ENCODE data around the gene ADNP2. TPM values are rescaled to one million over a fixed set of nuclear protein-coding genes. Genes with fewer than 3 reads are reported as not detected.

ADNP2 gene
- total RNA-seq, 1 experiment from 2014 or later, result 12.6 TPM

DNA sequence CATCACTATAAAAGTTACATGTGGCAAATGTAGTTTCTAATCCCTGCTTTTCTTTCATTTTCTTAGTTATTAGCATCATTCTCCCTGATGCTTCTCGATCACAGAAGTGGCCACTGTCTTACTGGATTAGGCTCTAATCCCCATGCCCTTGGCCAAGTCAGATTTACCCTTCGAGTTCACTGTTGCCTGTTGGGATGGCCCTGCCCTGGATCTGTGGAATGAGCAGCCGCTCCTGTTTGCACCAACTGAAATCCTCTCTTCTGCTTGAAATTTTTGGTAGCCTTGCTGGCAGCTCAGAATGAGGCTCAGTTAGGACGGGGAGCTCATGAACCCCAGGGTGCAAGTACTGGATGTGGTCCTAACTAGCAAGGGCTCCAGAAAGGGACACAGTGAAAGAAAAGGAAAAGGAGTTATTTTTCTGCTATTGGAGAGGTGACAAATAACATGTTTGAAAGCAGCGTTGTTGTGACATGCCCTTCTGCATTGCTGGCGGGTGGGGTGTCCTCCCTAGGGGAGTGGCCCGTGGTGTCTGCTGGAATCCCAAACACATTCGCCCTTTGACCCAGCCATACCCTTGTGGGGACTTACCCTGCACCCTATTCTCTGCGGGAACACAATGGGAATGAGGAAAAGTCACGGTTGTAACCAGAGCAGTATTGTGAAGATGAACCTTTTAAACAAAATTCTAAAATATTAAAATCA lies 40.3 kb upstream of the ADNP2 start:
- Histone ChIP-seq H3K9me2 (ENCODE audit: insufficient read depth) (no peaks in the 10 kb centered on the region), H3F3A (ENCODE audit: insufficient read depth, low read depth) (no peaks in the 10 kb centered on the region), H3K79me2 (ENCODE audit: low read depth) (no peaks in the 10 kb centered on the region), H3K4me1 (replicated peaks; ENCODE audit: insufficient read depth) (no peaks in the 10 kb centered on the region), H3K9me3 (ENCODE audit: insufficient read depth, low read depth) (no peaks in the 10 kb centered on the region), H4K20me1 (ENCODE audit: insufficient read depth) (no peaks in the 10 kb centered on the region), H2AFZ (no peak overlapping the region), H3K27ac (no peak overlapping the region), H3K4me3 (no peak overlapping the region), H3K27me3 (ENCODE audit: insufficient read depth, low read depth) (0 out of 2 replicates have a peak, but pooled peaks cover 1% of the 10 kb centered on the region), H3K4me2 (no peak overlapping the region), H3K36me3 (ENCODE audit: low read depth) (no peaks in the 10 kb centered on the region)
- POLR2A ChIA-PET (ENCODE audit: unreplicated experiment), result interaction anchor here (0.5 kb wide), 1 partner anchor 179 kb away, joined by 4 read pairs; the partner anchor contains the start of gene PARD6G
- no TSS peak for BruUV-seq (replicated peaks)
- CTCF ChIA-PET, result no interaction called here
- TF ChIP-seq, protein P1, sequence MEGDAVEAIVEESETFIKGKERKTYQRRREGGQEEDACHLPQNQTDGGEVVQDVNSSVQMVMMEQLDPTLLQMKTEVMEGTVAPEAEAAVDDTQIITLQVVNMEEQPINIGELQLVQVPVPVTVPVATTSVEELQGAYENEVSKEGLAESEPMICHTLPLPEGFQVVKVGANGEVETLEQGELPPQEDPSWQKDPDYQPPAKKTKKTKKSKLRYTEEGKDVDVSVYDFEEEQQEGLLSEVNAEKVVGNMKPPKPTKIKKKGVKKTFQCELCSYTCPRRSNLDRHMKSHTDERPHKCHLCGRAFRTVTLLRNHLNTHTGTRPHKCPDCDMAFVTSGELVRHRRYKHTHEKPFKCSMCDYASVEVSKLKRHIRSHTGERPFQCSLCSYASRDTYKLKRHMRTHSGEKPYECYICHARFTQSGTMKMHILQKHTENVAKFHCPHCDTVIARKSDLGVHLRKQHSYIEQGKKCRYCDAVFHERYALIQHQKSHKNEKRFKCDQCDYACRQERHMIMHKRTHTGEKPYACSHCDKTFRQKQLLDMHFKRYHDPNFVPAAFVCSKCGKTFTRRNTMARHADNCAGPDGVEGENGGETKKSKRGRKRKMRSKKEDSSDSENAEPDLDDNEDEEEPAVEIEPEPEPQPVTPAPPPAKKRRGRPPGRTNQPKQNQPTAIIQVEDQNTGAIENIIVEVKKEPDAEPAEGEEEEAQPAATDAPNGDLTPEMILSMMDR (conservative IDR thresholded peaks at IDR 0.05), result no peak
- TF ChIP-seq EZH2 (IDR thresholded peaks at IDR 0.05; ENCODE audit: low read depth), result no peak
- no peak for DNase-seq
- intact Hi-C loops (cut with micrococcal nuclease; ENCODE audit: unreplicated experiment), result no loop called here

DNA sequence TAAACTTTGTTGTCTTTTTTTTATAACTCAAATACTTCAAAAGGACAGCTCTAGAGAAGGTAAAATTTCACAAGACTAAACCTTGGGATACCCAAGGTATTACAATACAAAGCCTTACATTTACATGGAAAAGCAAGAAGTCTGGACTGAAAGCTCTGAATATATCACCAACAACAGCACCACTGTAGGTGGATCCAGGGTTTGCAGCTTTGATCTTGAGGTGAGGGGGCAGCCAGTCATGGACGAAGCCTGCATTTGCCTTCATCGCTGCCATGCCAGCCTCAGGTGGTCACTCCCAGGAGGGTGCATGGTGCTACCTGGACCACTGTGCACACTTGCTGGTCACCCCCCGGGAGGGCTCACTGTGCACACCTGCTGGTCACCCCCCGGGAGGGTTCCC lies 38.2 kb upstream of the ADNP2 start:
- Histone ChIP-seq H3K9me2 (ENCODE audit: insufficient read depth) (no peaks in the 10 kb centered on the region), H3F3A (ENCODE audit: insufficient read depth, low read depth) (no peaks in the 10 kb centered on the region), H3K36me3 (ENCODE audit: low read depth) (no peaks in the 10 kb centered on the region), H3K4me2 (no peak overlapping the region), H2AFZ (no peak overlapping the region), H3K4me1 (replicated peaks; ENCODE audit: insufficient read depth) (no peaks in the 10 kb centered on the region), H3K27me3 (ENCODE audit: insufficient read depth, low read depth) (peaks cover 11% of the 10 kb centered on the region), H4K20me1 (ENCODE audit: insufficient read depth) (no peaks in the 10 kb centered on the region), H3K9me3 (ENCODE audit: insufficient read depth, low read depth) (no peaks in the 10 kb centered on the region), H3K79me2 (ENCODE audit: low read depth) (no peaks in the 10 kb centered on the region), H3K27ac (no peak overlapping the region), H3K4me3 (no peak overlapping the region)
- POLR2A ChIA-PET (ENCODE audit: unreplicated experiment), result no interaction called here
- TF ChIP-seq EZH2 (IDR thresholded peaks at IDR 0.05; ENCODE audit: low read depth), result no peak
- TF ChIP-seq, protein P1 (conservative IDR thresholded peaks at IDR 0.05), result no peak
- intact Hi-C loops (cut with micrococcal nuclease; ENCODE audit: unreplicated experiment), result no loop called here
- no peak for DNase-seq
- no TSS peak for BruUV-seq (replicated peaks)
- CTCF ChIA-PET, result no interaction called here

DNA sequence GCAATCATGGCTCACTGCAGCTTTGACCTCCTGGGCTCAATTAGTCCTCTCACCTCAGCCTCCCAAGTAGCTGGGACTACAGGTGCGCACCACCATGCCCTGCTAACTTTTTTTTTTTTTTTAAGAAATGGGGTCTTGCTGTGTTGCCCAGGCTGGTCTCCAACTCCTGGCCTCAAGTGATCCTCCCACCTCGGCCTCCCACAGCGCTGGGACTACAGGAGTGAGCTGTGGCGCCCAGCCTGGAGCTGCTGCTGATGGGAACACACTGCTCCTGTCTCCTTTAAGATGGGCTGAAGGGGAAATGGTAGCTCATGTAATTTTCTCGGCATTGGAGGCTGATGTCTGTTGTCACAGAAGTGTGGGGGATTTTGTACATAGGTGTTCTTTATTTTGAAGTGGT lies 34.9 kb upstream of the ADNP2 start:
- Histone ChIP-seq H3K9me2 (ENCODE audit: insufficient read depth) (no peaks in the 10 kb centered on the region), H3K4me2 (no peak overlapping the region), H3K9me3 (ENCODE audit: insufficient read depth, low read depth) (no peaks in the 10 kb centered on the region), H3K4me3 (no peak overlapping the region), H3K27me3 (ENCODE audit: insufficient read depth, low read depth) (peaks cover 37% of the 10 kb centered on the region), H3K79me2 (ENCODE audit: low read depth) (no peaks in the 10 kb centered on the region), H4K20me1 (ENCODE audit: insufficient read depth) (no peaks in the 10 kb centered on the region), H2AFZ (no peak overlapping the region), H3F3A (ENCODE audit: insufficient read depth, low read depth) (no peaks in the 10 kb centered on the region), H3K27ac (no peak overlapping the region), H3K36me3 (ENCODE audit: low read depth) (no peaks in the 10 kb centered on the region), H3K4me1 (replicated peaks; ENCODE audit: insufficient read depth) (no peaks in the 10 kb centered on the region)
- TF ChIP-seq, protein P1 (conservative IDR thresholded peaks at IDR 0.05), result no peak
- TF ChIP-seq EZH2 (IDR thresholded peaks at IDR 0.05; ENCODE audit: low read depth), result no peak
- ChIA-PET CTCF (no interaction called here), POLR2A (ENCODE audit: unreplicated experiment) (no interaction called here)
- DNase-seq, result no peak
- intact Hi-C loops (cut with micrococcal nuclease; ENCODE audit: unreplicated experiment), result no loop called here
- BruUV-seq (replicated peaks), result no TSS peak
